AG10803 (cell line): ENCODE data around the gene AP5Z1.

Experiments used
- DNase-seq: peaks from one replicate; pipeline ENCODE4 v3.0.0; 2010; ENCODE audit warnings: low read depth
- H3K4me3 ChIP-seq: 2 replicates; pipeline ENCODE4 v1.5.1; 2011; ENCODE audit warnings: mild to moderate bottlenecking, low read length, control low read depth
- CTCF ChIP-seq: conservative IDR thresholded peaks from 2 replicates; pipeline ENCODE4 v1.5.1; 2011; ENCODE audit warnings: mild to moderate bottlenecking, low read length, control low read depth, inconsistent platforms

The AP5Z1 gene

GRCh38 chr7:4730971-4731370 lies 44.5 kb upstream of the AP5Z1 start:
- no peak for DNase-seq
- H3K4me3 ChIP-seq = no peak overlapping the region
- no peak for TF ChIP-seq CTCF

- DNase-seq = no peak
- TF ChIP-seq CTCF = no peak
- no peak overlapping the region for H3K4me3 ChIP-seq
Observed at GRCh38 chr7:4731803-4732202, 43.6 kb upstream of the AP5Z1 start.

- no peak for DNase-seq
- H3K4me3 ChIP-seq = no peak overlapping the region
- no peak for TF ChIP-seq CTCF
Observed at GRCh38 chr7:4733936-4734528, 41.4 kb upstream of the AP5Z1 start.

GRCh38 chr7:4734587-4735345 lies 40.7 kb upstream of the AP5Z1 start:
- no peak overlapping the region for H3K4me3 ChIP-seq
- no peak for DNase-seq
- TF ChIP-seq CTCF = no peak

- H3K4me3 ChIP-seq = no peak overlapping the region
- no peak for DNase-seq
- no peak for TF ChIP-seq CTCF
Observed at GRCh38 chr7:4737300-4737699, 38.1 kb upstream of the AP5Z1 start.

- DNase-seq = peak; percentile 83
- no peak for TF ChIP-seq CTCF
- H3K4me3 ChIP-seq = 0 out of 2 replicates have a peak overlapping the region, but pooled peaks have one; percentile 3
Observed at GRCh38 chr7:4738711-4739527, 36.5 kb upstream of the AP5Z1 start.

- TF ChIP-seq CTCF = no peak; the same call in 1 of the 2 replicates
- DNase-seq = no peak
- H3K4me3 ChIP-seq = no peak overlapping the region
Observed at GRCh38 chr7:4739528-4739992, 35.9 kb upstream of the AP5Z1 start.
